Activated naive CD4-positive, alpha-beta T cell treated with anti-CD3 and anti-CD28 coated beads, Interleukin-2, amount 10 ng/mL, durations not matched to agents 7 days and 5 days (primary cell): ENCODE measurements around the gene TLX2.

Experiments
- CTCF ChIA-PET: fragments of 350-600 bp; sonication (Branson Sonifier 250); formaldehyde crosslinking; loops from one replicate; lab custom pipeline; 2021; ENCODE audit warnings: antibody characterized with exemption; lab: Charles Lee
- DNase-seq: peaks from one replicate; pipeline ENCODE4 v3.0.0-alpha.2; 2020
- H3K27ac Mint-ChIP-seq: one replicate; pipeline ENCODE4 v1.8.0; 2021; ENCODE audit warnings: mild to moderate bottlenecking, moderate library complexity, mixed read lengths
- H3K27me3 Mint-ChIP-seq: one replicate; pipeline ENCODE4 v1.8.0; 2021; ENCODE audit warnings: mild to moderate bottlenecking, mixed read lengths
- H3K36me3 Mint-ChIP-seq: one replicate; pipeline ENCODE4 v1.8.0; 2021; ENCODE audit warnings: mixed read lengths
- H3K4me1 Mint-ChIP-seq: one replicate; pipeline ENCODE4 v1.8.0; 2021; ENCODE audit warnings: mixed read lengths
- H3K4me3 Mint-ChIP-seq: one replicate; pipeline ENCODE4 v1.8.0; 2021; ENCODE audit warnings: mild to moderate bottlenecking, moderate library complexity, mixed read lengths
- H3K9me3 Mint-ChIP-seq: one replicate; pipeline ENCODE4 v1.8.0; 2021; ENCODE audit warnings: mixed read lengths

TLX2 gene

GRCh38 chr2:74500578-74500946 is 13.7 kb upstream of the TLX2 start:
- Mint-ChIP-seq H3K36me3 (peaks cover 24% of the 10 kb centered on the region), H3K4me1 (peaks cover 58% of the 10 kb centered on the region), H3K27me3 (peaks cover 90% of the 10 kb centered on the region), H3K27ac (no peak overlapping the region), H3K9me3 (no peaks in the 10 kb centered on the region), H3K4me3 (no peak overlapping the region)
- CTCF ChIA-PET, result interaction anchor here (0.7 to 2.6 kb wide), 6 partner anchors 9 to 90 kb away, joined by 3 to 11 read pairs (median 4); partner anchors contain the start of genes CCDC142, TLX2 and TTC31
- DNase-seq, result no peak

- Mint-ChIP-seq H3K36me3 (peaks cover 29% of the 10 kb centered on the region), H3K27me3 (peaks cover 85% of the 10 kb centered on the region), H3K27ac (no peak overlapping the region), H3K4me3 (peak overlapping the region; percentile 61), H3K4me1 (peaks cover 64% of the 10 kb centered on the region), H3K9me3 (no peaks in the 10 kb centered on the region)
- no peak for DNase-seq
- CTCF ChIA-PET, result interaction anchor here (1.4 to 2.6 kb wide), 5 partner anchors 8 to 90 kb away, joined by 3 to 11 read pairs (median 5); partner anchors contain the start of gene TLX2
Measured at GRCh38 chr2:74501335-74502071, 12.7 kb upstream of the TLX2 start.

DNA sequence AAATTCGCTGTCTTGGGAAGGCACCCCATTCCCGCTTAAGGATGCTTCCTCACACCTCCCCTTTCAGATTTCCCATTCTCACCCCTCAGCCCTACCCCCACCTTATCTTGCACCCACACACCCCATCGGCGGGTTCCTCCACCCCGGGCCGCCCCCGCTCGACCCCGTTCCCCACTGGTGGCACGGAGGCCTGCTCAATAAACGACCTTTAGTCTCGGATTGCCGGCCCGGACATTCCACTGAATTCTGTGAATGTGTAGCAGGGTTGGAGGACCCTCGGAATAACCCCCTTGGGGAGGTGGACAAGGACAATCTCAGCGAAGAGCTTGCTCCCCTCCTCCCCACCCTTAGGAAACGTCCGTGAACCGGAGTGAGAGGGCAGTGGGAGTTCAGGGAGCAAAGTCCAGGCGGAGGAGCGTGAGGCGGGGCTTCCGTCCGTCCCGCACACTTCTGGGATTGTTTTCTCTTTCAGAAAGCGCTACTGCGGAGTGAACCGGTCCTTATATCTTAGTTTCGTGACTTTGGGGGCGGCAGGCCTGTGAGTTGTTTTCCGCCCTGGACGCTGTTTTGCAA is 12.0 kb upstream of the TLX2 start:
- CTCF ChIA-PET, result interaction anchor here (2.6 kb wide), 1 partner anchor 30 kb away, joined by 11 read pairs; no protein-coding TSS in a partner anchor
- Mint-ChIP-seq H3K36me3 (peaks cover 35% of the 10 kb centered on the region), H3K4me1 (peaks cover 71% of the 10 kb centered on the region), H3K9me3 (no peaks in the 10 kb centered on the region), H3K4me3 (peak overlapping the region; percentile 61), H3K27me3 (peaks cover 80% of the 10 kb centered on the region), H3K27ac (no peak overlapping the region)
- no peak for DNase-seq

- CTCF ChIA-PET, result interaction anchor here (0.7 to 2.5 kb wide), 7 partner anchors 10 to 89 kb away, joined by 3 to 11 read pairs (median 4); partner anchors contain the start of genes CCDC142 and TTC31
- Mint-ChIP-seq H3K27ac (no peak overlapping the region), H3K4me1 (peaks cover 72% of the 10 kb centered on the region)
Measured at GRCh38 chr2:74502720-74503505, 11.3 kb upstream of the TLX2 start.

DNA sequence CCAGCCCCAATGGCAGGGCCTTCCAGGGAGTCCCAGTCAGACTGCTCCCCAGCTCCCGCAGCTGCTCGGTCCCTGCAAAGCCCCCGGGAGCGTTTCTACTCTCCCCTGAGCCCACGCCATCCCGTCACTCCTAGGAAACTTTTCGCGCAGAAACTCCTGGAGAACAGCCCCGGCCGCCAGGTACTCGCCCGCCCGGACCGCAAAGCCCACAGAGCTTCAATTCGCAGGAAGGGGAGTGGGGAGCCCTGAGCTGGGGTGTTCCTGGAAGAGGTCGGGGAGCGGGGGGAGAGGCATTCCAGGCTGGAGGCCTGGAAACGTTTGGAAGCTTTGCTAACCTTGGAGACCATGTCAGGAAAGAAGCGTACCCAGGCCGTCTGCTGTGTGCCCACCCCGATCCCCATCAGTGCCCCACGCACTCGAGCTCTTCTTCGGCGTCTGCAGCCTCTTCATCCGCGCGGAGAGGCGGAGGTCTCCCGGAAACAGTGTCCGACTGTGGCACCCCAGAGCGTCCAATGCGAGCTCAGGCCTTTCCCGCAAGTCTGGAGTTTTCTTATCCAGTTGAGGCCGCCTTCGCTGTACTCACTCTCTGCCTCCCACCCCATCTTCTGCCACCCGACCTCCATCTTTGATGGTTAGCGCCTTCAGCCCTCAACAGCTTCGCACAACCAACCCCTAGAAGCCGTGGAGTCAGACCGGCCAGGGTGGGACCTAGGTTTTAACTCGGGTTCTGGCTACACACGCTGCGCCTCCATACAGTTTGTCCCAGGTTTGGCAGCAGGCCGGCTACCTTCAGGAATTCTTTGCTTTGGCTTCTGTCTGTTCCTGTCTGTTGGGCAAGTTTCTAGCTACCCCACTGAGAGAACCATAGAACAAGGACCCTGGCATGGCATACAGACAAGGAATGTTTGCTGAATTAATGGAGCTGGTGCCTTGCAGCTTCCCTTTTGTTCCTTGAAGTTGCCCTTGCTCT is 10.5 kb upstream of the TLX2 start:
- CTCF ChIA-PET, result interaction anchor here (0.6 to 2.5 kb wide), 9 partner anchors 7 to 90 kb away, joined by 3 to 11 read pairs (median 4); partner anchors contain the start of genes CCDC142 and TTC31
- Mint-ChIP-seq H3K27ac (no peak overlapping the region), H3K4me3 (peak overlapping the region; percentile 61), H3K36me3 (peaks cover 42% of the 10 kb centered on the region), H3K4me1 (peaks cover 72% of the 10 kb centered on the region), H3K9me3 (no peaks in the 10 kb centered on the region), H3K27me3 (peaks cover 80% of the 10 kb centered on the region)
- DNase-seq, result no peak

More at GRCh38 chr2:74502720-74503505, 11.3 kb upstream of the TLX2 start:
- DNase-seq, result peak; percentile 57
- Mint-ChIP-seq H3K4me3 (peak overlapping the region; percentile 61), H3K27me3 (peaks cover 80% of the 10 kb centered on the region), H3K36me3 (peaks cover 38% of the 10 kb centered on the region), H3K9me3 (no peaks in the 10 kb centered on the region)

GRCh38 chr2:74504591-74504990 is 9.7 kb upstream of the TLX2 start:
- H3K27me3 Mint-ChIP-seq, result peaks cover 77% of the 10 kb centered on the region
- H3K4me1 Mint-ChIP-seq, result peaks cover 68% of the 10 kb centered on the region
- H3K27ac Mint-ChIP-seq, result no peak overlapping the region
- peak overlapping the region; percentile 5 for H3K4me3 Mint-ChIP-seq
- DNase-seq, result no peak
- H3K36me3 Mint-ChIP-seq, result peaks cover 42% of the 10 kb centered on the region
- H3K9me3 Mint-ChIP-seq, result no peaks in the 10 kb centered on the region
- CTCF ChIA-PET, result interaction anchor here (0.6 to 2.5 kb wide), 5 partner anchors 8 to 80 kb away, joined by 3 to 11 read pairs (median 4); partner anchors contain the start of genes CCDC142 and TTC31

DNA sequence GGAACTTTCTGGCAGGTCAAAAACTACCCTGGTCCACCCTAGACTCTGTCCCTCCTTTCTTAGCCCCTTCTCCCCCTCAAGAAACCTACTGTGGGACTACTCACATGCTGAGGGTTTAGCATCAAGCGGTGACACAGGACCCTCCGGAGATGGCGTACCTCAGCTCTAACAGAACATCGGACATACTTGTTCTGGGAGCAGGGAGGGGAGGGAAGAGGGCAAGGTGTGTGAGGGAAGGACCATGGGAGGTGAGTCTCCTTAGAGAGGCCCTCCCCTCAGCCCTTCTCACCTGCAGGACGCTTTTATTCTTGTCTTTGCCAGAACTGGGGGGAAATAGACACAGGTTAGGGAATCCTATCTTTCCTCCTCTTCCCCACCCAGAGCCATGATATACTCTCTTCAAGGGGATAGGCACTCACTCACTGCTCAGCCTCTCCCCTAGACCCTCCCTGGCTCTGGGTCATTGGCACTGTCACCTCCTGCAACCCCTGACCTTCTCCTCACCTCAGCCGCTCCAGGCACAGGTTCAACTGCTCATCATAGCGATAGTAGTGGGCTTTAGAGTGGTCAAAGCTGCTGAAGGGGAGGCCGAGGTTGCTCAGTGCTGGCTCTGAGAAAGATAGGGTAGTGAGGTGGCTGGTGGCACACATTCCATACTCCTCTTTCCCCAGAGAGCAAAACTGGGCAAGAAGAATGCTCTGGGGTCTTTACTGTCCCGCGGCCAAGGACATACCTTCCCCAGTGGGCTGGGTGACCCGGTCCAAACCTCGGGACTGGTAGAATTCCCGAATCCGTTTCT is 8.6 kb upstream of the TLX2 start:
- Mint-ChIP-seq H3K4me1 (peaks cover 74% of the 10 kb centered on the region), H3K27me3 (peaks cover 77% of the 10 kb centered on the region), H3K4me3 (no peak overlapping the region), H3K27ac (no peak overlapping the region), H3K36me3 (peaks cover 42% of the 10 kb centered on the region), H3K9me3 (no peaks in the 10 kb centered on the region)
- no peak for DNase-seq
- CTCF ChIA-PET, result interaction anchor here (1.7 to 2.5 kb wide), 2 partner anchors 23 to 79 kb away, joined by 4 to 11 read pairs; partner anchors contain the start of genes CCDC142 and TTC31

DNA sequence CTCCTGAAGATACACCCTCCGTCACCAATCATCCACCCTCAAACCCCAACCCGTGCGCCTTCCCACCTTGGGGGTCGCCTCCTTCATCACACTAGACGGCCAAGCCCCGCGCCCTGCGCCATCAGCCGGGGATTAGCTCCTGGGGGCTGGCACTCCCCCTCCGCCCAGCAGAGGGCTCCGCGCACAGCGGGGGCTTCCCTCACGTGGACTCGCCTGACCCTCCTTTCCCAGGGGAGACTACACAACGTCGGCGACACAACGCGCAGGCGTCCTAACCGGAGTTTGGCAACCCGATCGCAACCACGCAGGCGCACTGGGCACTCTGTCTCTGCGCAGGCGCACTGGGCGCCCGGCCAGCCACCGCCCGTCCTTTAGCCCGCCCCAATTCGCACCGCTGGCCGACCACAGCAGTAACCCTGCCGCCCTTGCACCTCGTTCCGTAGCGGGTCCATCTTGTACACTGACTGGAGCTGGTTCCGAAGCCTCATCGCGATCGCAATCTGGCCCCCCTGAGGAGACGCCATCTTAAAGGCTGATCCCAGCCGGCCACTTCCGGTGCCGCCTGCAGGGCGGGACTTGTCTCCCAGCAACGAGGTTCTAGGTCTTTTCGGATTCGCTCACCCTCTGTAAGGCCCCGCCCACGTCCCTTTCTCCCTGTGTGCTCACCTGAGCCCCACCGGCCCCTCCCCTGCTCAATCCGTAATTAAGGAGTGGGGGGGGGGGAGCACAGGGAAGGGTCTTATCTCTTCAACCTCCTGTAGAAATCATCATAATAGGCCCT is 6.9 kb upstream of the TLX2 start, which contains the start of gene PCGF1:
PCGF1 (minus strand) TSS at position 551 of the 781 bp plus-strand sequence; CDS start at position 524, 27 bp downstream.
- Mint-ChIP-seq H3K27me3 (peaks cover 77% of the 10 kb centered on the region), H3K27ac (peak within 1 kb of the TSS; percentile 99), H3K4me3 (peak within 1 kb of the TSS; percentile 95), H3K4me1 (peaks cover 65% of the 10 kb centered on the region), H3K36me3 (peaks cover 38% of the 10 kb centered on the region), H3K9me3 (no peaks in the 10 kb centered on the region)
- CTCF ChIA-PET, result interaction anchor here (1.4 to 1.7 kb wide), 2 partner anchors 14 to 24 kb away, joined by 3 to 4 read pairs; partner anchors contain the start of genes CCDC142 and TTC31
- DNase-seq, result peak; percentile 99

- no peaks in the 10 kb centered on the region for H3K9me3 Mint-ChIP-seq
- peak overlapping the region; percentile 95 for H3K4me3 Mint-ChIP-seq
- peaks cover 77% of the 10 kb centered on the region for H3K27me3 Mint-ChIP-seq
- CTCF ChIA-PET, result interaction anchor here (1.7 kb wide), 1 partner anchor 14 kb away, joined by 4 read pairs; no protein-coding TSS in a partner anchor
- peak overlapping the region; percentile 99 for H3K27ac Mint-ChIP-seq
- H3K4me1 Mint-ChIP-seq, result peaks cover 63% of the 10 kb centered on the region
- DNase-seq, result peak; percentile 41
- H3K36me3 Mint-ChIP-seq, result peaks cover 38% of the 10 kb centered on the region
Measured at GRCh38 chr2:74507926-74508520, 6.2 kb upstream of the TLX2 start.

DNA sequence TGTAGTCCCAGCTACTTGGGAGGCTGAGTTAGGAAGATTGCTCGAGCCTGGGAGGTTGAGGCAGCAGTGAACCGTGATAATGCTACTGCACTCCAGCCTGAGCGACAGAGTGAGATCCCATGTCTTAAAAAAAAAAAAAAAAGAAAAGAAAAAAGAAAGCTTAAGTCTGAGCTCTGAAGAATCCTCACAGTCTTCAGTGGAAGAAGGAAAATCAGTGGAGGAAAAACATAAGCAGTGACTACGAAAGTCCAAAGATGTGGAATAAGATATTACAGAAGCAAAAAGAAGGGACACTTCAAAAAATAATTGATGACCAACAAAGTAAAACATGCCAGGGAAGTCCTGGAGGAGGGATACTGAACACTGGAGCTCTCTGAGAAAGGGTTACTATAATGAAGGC is 4.0 kb upstream of the TLX2 start:
- Mint-ChIP-seq H3K4me3 (no peak overlapping the region), H3K27ac (no peak overlapping the region), H3K9me3 (no peaks in the 10 kb centered on the region), H3K4me1 (peaks cover 53% of the 10 kb centered on the region), H3K27me3 (peaks cover 81% of the 10 kb centered on the region), H3K36me3 (peaks cover 24% of the 10 kb centered on the region)
- DNase-seq, result no peak
- CTCF ChIA-PET, result interaction anchor here (1.2 to 1.8 kb wide), 3 partner anchors 9 to 28 kb away, joined by 3 to 8 read pairs (median 6); partner anchors contain the start of genes CCDC142 and TTC31
